Measurements from ENCODE around the gene C17orf78. TPM values are rescaled to one million over a fixed set of nuclear protein-coding genes. Genes with fewer than 3 reads are reported as not detected.
A peak's percentile ranks its signal among the peaks of the same experiment; 100 is the strongest.

C17orf78 gene
- total and polyA plus RNA-seq, 2 of the 13 experiments (the other 11 are each of a cell fraction or from before 2014, with no cell fraction given) = not detected

- TF ChIP-seq ZUFSP (CRISPR knock-in tag; IDR thresholded peaks at IDR 0.05; ENCODE audit: borderline replicate concordance) (no peak), HNRNPUL1 (IDR thresholded peaks at IDR 0.05; ENCODE audit: low read depth, low read length) (no peak), SNAPC4 (CRISPR knock-in tag; IDR thresholded peaks at IDR 0.05) (no peak; the same call in 1 of the 2 replicates), ZNF550 (CRISPR knock-in tag; IDR thresholded peaks at IDR 0.05; ENCODE audit: borderline replicate concordance) (no peak), ZNF775 (CRISPR knock-in tag; IDR thresholded peaks at IDR 0.05; ENCODE audit: borderline replicate concordance) (no peak; the same call in 1 of the 2 replicates), TERF1 (CRISPR knock-in tag; IDR thresholded peaks at IDR 0.05) (no peak), ZBTB20 (CRISPR knock-in tag; IDR thresholded peaks at IDR 0.05; ENCODE audit: borderline replicate concordance, low read depth) (0 out of 2 replicates have a peak, but pooled peaks have one; percentile 51), NFIC (IDR thresholded peaks at IDR 0.05; ENCODE audit: low read length) (no peak), GMEB2 (CRISPR knock-in tag; IDR thresholded peaks at IDR 0.05; ENCODE audit: low read depth) (no peak), ISX (CRISPR knock-in tag; conservative IDR thresholded peaks at IDR 0.05) (peak; percentile 23; the same call in 1 of the 2 replicates), ZNF776 (CRISPR knock-in tag; IDR thresholded peaks at IDR 0.05) (no peak), AGO1 (IDR thresholded peaks at IDR 0.05; ENCODE audit: low read depth, low read length, poor library complexity, severe bottlenecking) (no peak), NFYC (CRISPR knock-in tag; IDR thresholded peaks at IDR 0.05) (no peak), SNRNP70 (IDR thresholded peaks at IDR 0.05; ENCODE audit: low read depth, low read length) (no peak), FLYWCH1 (CRISPR knock-in tag; IDR thresholded peaks at IDR 0.05) (no peak), ZNF263 (CRISPR knock-in tag; IDR thresholded peaks at IDR 0.05) (no peak), ZMAT5 (CRISPR knock-in tag; IDR thresholded peaks at IDR 0.05; ENCODE audit: borderline replicate concordance, low read depth) (no peak)
Observed at GRCh38 chr17:37358098-37358829, 17.5 kb upstream of the C17orf78 start (continued).
